H1 (cell line): ENCODE measurements around the gene MOB2. TPM values are rescaled to one million over a fixed set of nuclear protein-coding genes. Genes with fewer than 3 reads are reported as not detected.

Experiments
- CTCF ChIA-PET: fragments of 300-600 bp; sonication (Branson Sonifier 250); formaldehyde crosslinking; loops from one replicate; lab custom pipeline; 2021; ENCODE audit not compliant: partially characterized antibody; lab: Charles Lee
- POLR2A ChIA-PET: fragments of 300-600 bp; sonication (Branson Sonifier 250); formaldehyde crosslinking; loops from one replicate; lab custom pipeline; 2021; ENCODE audit warnings: inconsistent platforms; ENCODE audit not compliant: partially characterized antibody; lab: Charles Lee
- DNase-seq, 2 experiments: peaks; one replicate each; pipeline versions ENCODE4 v3.0.0 to v3.0.0-alpha.2; 2010 to 2022; ENCODE audit warnings: low spot score in 2 of 2, low read depth in 1 of 2, mixed read lengths in 1 of 2
- FAIRE-seq: peaks from 2 replicates; lab custom pipeline; 2011; peaks lifted over from hg19 to GRCh38; lab: Jason Lieb, UNC
- H2AFZ ChIP-seq: 2 replicates; pipeline ENCODE4 v1.8.1; 2012; ENCODE audit warnings: low read length, inconsistent platforms
- H2AK5ac ChIP-seq: 2 replicates; pipeline ENCODE4 v1.6.1; 2013; ENCODE audit warnings: low read depth, low read length
- H2BK120ac ChIP-seq: replicated peaks from 2 replicates; pipeline ENCODE3; 2013; ENCODE audit warnings: low read depth, low read length, inconsistent platforms
- H2BK12ac ChIP-seq: 2 replicates; pipeline ENCODE4 v1.6.1; 2013; ENCODE audit warnings: low read depth, low read length
- H2BK15ac ChIP-seq: 2 replicates; pipeline ENCODE4 v1.6.1; 2013; ENCODE audit warnings: low read length
- H2BK20ac ChIP-seq: 2 replicates; pipeline ENCODE4 v1.6.1; 2013; ENCODE audit warnings: low read length
- H2BK5ac ChIP-seq: 2 replicates; pipeline ENCODE4 v1.6.1; 2013; ENCODE audit warnings: low read depth, low read length
- H3K14ac ChIP-seq: 2 replicates; pipeline ENCODE4 v1.6.1; 2013; ENCODE audit warnings: inconsistent platforms; ENCODE audit not compliant: insufficient read length
- H3K18ac ChIP-seq: 2 replicates; pipeline ENCODE4 v1.6.1; 2013; ENCODE audit warnings: low read length; ENCODE audit errors: extremely low read depth
- H3K23ac ChIP-seq: 2 replicates; pipeline ENCODE4 v1.6.1; 2013; ENCODE audit warnings: inconsistent platforms; ENCODE audit not compliant: insufficient read length
- H3K23me2 ChIP-seq: 2 replicates; pipeline ENCODE4 v1.6.1; 2013; ENCODE audit warnings: low read depth, low read length
- H3K27ac ChIP-seq: 2 replicates; pipeline ENCODE4 v1.6.1; 2011; ENCODE audit warnings: low read depth, low read length, inconsistent platforms
- H3K27me3 ChIP-seq, 4 experiments: replicated peaks in 1 of 4; 1 replicate in 1 of 4; 2 replicates in 3 of 4; pipeline versions ENCODE4 v1.6.1 to v1.8.1; 2011 to 2013; ENCODE audit warnings: low read length in 3 of 4, mild to moderate bottlenecking in 3 of 4, inconsistent platforms in 2 of 4, mixed read lengths in 2 of 4, moderate library complexity in 1 of 4; ENCODE audit not compliant: control insufficient read depth in 3 of 4, insufficient read depth in 3 of 4; ENCODE audit errors: extremely low read depth in 1 of 4
- H3K36me3 ChIP-seq, 4 experiments: 2 replicates each; pipeline versions ENCODE4 v1.6.1 to v1.8.1; 2011 to 2013; ENCODE audit warnings: mild to moderate bottlenecking in 4 of 4, low read length in 3 of 4, moderate library complexity in 2 of 4, control low read depth in 1 of 4, inconsistent platforms in 1 of 4; ENCODE audit not compliant: insufficient read depth in 4 of 4, control insufficient read depth in 2 of 4
- H3K4ac ChIP-seq: replicated peaks from 2 replicates; pipeline ENCODE3; 2013; ENCODE audit warnings: low read length, low read depth, mixed read lengths, inconsistent platforms; ENCODE audit not compliant: insufficient read length
- H3K4me1 ChIP-seq, 4 experiments: replicated peaks in 1 of 4; 1 replicate in 1 of 4; 2 replicates in 3 of 4; pipeline versions ENCODE4 v1.6.1 to v1.8.1; 2011 to 2013; ENCODE audit warnings: low read length in 3 of 4, inconsistent platforms in 2 of 4, mixed read lengths in 1 of 4; ENCODE audit not compliant: insufficient read depth in 4 of 4, control insufficient read depth in 3 of 4
- H3K4me2 ChIP-seq, 2 experiments: 2 replicates each; pipeline versions ENCODE4 v1.6.1 to v1.8.1; 2011 to 2013; ENCODE audit warnings: low read depth in 2 of 2, low read length in 2 of 2, control low read depth in 1 of 2, inconsistent platforms in 1 of 2, mild to moderate bottlenecking in 1 of 2; ENCODE audit not compliant: insufficient read depth in 1 of 2
- H3K4me3 ChIP-seq, 4 experiments: fragments of 200-600, 300-600 bp in 1 of 4; sonication (generic), shearing (Covaris generic), sonication (Bioruptor Twin) in 1 of 4; 2 replicates each; pipeline versions ENCODE4 v1.5.1 to v1.8.1; 2011 to 2016; ENCODE audit warnings: low read length in 4 of 4, low read depth in 3 of 4, control low read depth in 2 of 4, inconsistent platforms in 2 of 4, mild to moderate bottlenecking in 2 of 4, mixed read lengths in 1 of 4, moderate library complexity in 1 of 4; ENCODE audit not compliant: insufficient read depth in 2 of 4; ENCODE audit errors: extremely low read depth in 1 of 4
- H3K56ac ChIP-seq: replicated peaks from 2 replicates; pipeline ENCODE3; 2013; ENCODE audit warnings: low read depth, mild to moderate bottlenecking, mixed read lengths, low read length, inconsistent platforms; ENCODE audit not compliant: insufficient read length
- H3K79me1 ChIP-seq: 2 replicates; pipeline ENCODE4 v1.6.1; 2013; ENCODE audit warnings: low read depth, low read length, control low read depth
- H3K79me2 ChIP-seq, 2 experiments: 2 replicates each; pipeline versions ENCODE4 v1.6.1 to v1.8.1; 2012 to 2013; ENCODE audit warnings: low read length in 2 of 2, mild to moderate bottlenecking in 2 of 2, inconsistent platforms in 1 of 2; ENCODE audit not compliant: insufficient read depth in 2 of 2, control insufficient read depth in 1 of 2
- H3K9ac ChIP-seq, 4 experiments: replicated peaks in 1 of 4; 1 replicate in 1 of 4; 2 replicates in 3 of 4; pipeline versions ENCODE4 v1.6.1 to v1.8.1; 2011 to 2013; ENCODE audit warnings: low read depth in 3 of 4, low read length in 3 of 4, control low read depth in 2 of 4, mild to moderate bottlenecking in 2 of 4, moderate library complexity in 2 of 4, inconsistent platforms in 1 of 4; ENCODE audit errors: extremely low read depth in 1 of 4
- H3K9me3 ChIP-seq, 2 experiments: 2 replicates each; pipeline versions ENCODE4 v1.6.1 to v1.8.1; 2012 to 2013; ENCODE audit warnings: mild to moderate bottlenecking in 2 of 2, moderate library complexity in 2 of 2, control low read depth in 1 of 2, inconsistent platforms in 1 of 2, low read depth in 1 of 2, low read length in 1 of 2, mixed read lengths in 1 of 2; ENCODE audit not compliant: insufficient read depth in 2 of 2
- H4K20me1 ChIP-seq, 2 experiments: replicated peaks in 1 of 2; 2 replicates each; pipeline versions ENCODE3 to v1.8.1; 2011 to 2013; ENCODE audit warnings: inconsistent platforms in 2 of 2, low read length in 2 of 2, mild to moderate bottlenecking in 1 of 2; ENCODE audit not compliant: insufficient read depth in 2 of 2, control insufficient read depth in 1 of 2
- H4K5ac ChIP-seq: 2 replicates; pipeline ENCODE4 v1.6.1; 2013; ENCODE audit warnings: low read length, low read depth, mixed read lengths, inconsistent platforms; ENCODE audit not compliant: insufficient read length
- H4K8ac ChIP-seq: 2 replicates; pipeline ENCODE4 v1.8.0; 2013; ENCODE audit warnings: mild to moderate bottlenecking, moderate library complexity, low read length, inconsistent platforms; ENCODE audit not compliant: insufficient read depth; ENCODE audit errors: extremely low read depth
- H4K91ac ChIP-seq: replicated peaks from 2 replicates; pipeline ENCODE3; 2013; ENCODE audit warnings: low read length, mixed read lengths, inconsistent platforms; ENCODE audit not compliant: insufficient read length
- BACH1 ChIP-seq: IDR thresholded peaks from 2 replicates; pipeline ENCODE4 v1.6.1; 2012; ENCODE audit warnings: low read length, improper control_type of control experiment
- GABPA ChIP-seq: IDR thresholded peaks from 2 replicates; pipeline ENCODE4 v1.6.1; 2011; ENCODE audit warnings: mild to moderate bottlenecking, low read length, moderate library complexity, borderline replicate concordance; ENCODE audit not compliant: insufficient read depth
- JUN ChIP-seq: IDR thresholded peaks from 2 replicates; pipeline ENCODE4 v1.6.1; 2011; ENCODE audit warnings: low read depth, mild to moderate bottlenecking, improper control_type of control experiment, low read length
- NRF1 ChIP-seq: IDR thresholded peaks from 2 replicates; pipeline ENCODE4 v1.6.1; 2011; ENCODE audit warnings: mild to moderate bottlenecking, low read depth, low read length, improper control_type of control experiment
- RFX5 ChIP-seq: IDR thresholded peaks from 2 replicates; pipeline ENCODE4 v1.6.1; 2011; ENCODE audit warnings: low read depth, low read length, improper control_type of control experiment, borderline replicate concordance
- ZNF274 ChIP-seq: IDR thresholded peaks from 2 replicates; pipeline ENCODE4 v1.7.0; 2012; ENCODE audit warnings: low read length, borderline replicate concordance; ENCODE audit errors: extremely low read depth
- WGBS, 2 experiments: shearing (Covaris generic) in 1 of 2; methylation state at CpG; one replicate each; pipeline versions ENCODE4 v1.1.6 to v1.1.7; 2013 to 2015; ENCODE audit warnings: low lambda C conversion rate in 2 of 2, mixed read lengths in 2 of 2, inconsistent platforms in 1 of 2, low coverage in 1 of 2, missing lambda C conversion rate in 1 of 2; ENCODE audit not compliant: insufficient replicate concordance in 2 of 2, insufficient coverage in 1 of 2, insufficient read length in 1 of 2; ENCODE audit errors: extremely low coverage in 1 of 2, missing lambda C conversion rate in 1 of 2; 5-methylcytosine and 5-hydroxymethylcytosine counted together
- polyA plus RNA-seq, 7 experiments: library from polyadenylated mRNA; depleted of rRNA in 3 of 7; stranded (reverse) in 5 of 7; unstranded in 2 of 7; fragments of >200 nt in 5 of 7; fragments of 200-250 nt in 2 of 7; gene quantifications; 1 replicate in 5 of 7; 2 replicates in 1 of 7; 4 replicates in 1 of 7; pipeline versions ENCODE4 v1.2.1 to v1.2.3, GENCODE V29; 2011 to 2013; ENCODE audit warnings: missing spikeins in 2 of 7, mixed read lengths in 2 of 7
- total RNA-seq: library from RNA; stranded (reverse); fragmentation: NEBNext Ultra II Directional; extraction: Animal tissue kit (Norgen Biotek cat#: 25700); gene quantifications from 2 replicates; pipeline ENCODE4 v1.2.1, GENCODE V29; 2021

MOB2 gene
- total and polyA plus RNA-seq, 2 of the 8 experiments (the other 6 are each of a cell fraction or from before 2014, with no cell fraction given), result 18.6 to 28.2 TPM

DNA sequence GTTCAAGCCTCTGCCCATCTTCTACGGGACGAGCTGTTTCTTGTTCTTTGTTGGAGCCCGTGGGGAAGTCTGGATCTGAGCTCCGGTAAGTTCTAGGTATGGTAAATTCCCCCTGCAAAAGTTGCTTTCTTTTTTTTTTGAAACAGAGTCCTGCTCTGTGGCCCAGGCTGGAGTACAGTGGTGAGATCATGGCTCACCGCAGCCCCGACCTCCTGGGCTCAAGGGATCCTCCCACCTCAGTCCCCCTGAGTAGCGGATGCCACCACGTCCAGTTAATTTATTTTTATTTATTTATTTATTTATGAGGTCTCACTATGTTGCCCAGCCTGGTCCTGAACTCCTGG, 35.5 kb upstream of the MOB2 start:
- Histone ChIP-seq H2BK120ac (no peak overlapping the region), H2BK15ac (no peak overlapping the region), H4K20me1 (peaks cover 11 to 20% of the 10 kb centered on the region in 2 experiments), H2BK5ac (no peak overlapping the region), H2BK20ac (no peak overlapping the region), H3K14ac (no peak overlapping the region), H3K23me2 (no peaks in the 10 kb centered on the region), H3K36me3 (no peaks in the 10 kb centered on the region), H3K27me3 (no peaks in the 10 kb centered on the region), H3K9ac (no peak overlapping the region), H3K4me3 (no peak overlapping the region), H3K23ac (no peak overlapping the region), H2AFZ (no peak overlapping the region), H3K56ac (no peak overlapping the region), H3K27ac (no peak overlapping the region), H3K4ac (no peak overlapping the region), H3K79me1 (peaks cover 7% of the 10 kb centered on the region), H3K18ac (no peak overlapping the region), H3K79me2 (peaks cover 0 to 22% of the 10 kb centered on the region in 2 experiments; a peak in 1 of 4 replicates), H3K4me1 (0 out of 7 replicates have a peak, but pooled peaks cover 0 to 2% (median 0%) of the 10 kb centered on the region in 4 experiments), H4K91ac (no peak overlapping the region), H4K5ac (no peak overlapping the region), H3K4me2 (no peak overlapping the region), H3K9me3 (no peaks in the 10 kb centered on the region), H2AK5ac (no peak overlapping the region), H4K8ac (no peak overlapping the region), H2BK12ac (no peak overlapping the region)
- FAIRE-seq (no peak), DNase-seq (no peak)
- ChIA-PET CTCF (interaction anchor here (0.6 to 2.5 kb wide), 5 partner anchors 9 to 174 kb away, joined by 3 to 10 read pairs (median 5); no protein-coding TSS in a partner anchor), POLR2A (no interaction called here)
- 97% methylated on average over 8 of the region's 8 CpGs; no CpG with 5 or more reads in 1 of the 2 experiments for WGBS, 2 experiments
- TF ChIP-seq ZNF274, result no peak
- TF ChIP-seq NRF1, result no peak
- no peak for TF ChIP-seq BACH1
- no peak for TF ChIP-seq RFX5
- no peak for TF ChIP-seq JUN
- no peak for TF ChIP-seq GABPA
